NB4 (cell line): Measurements from ENCODE around the gene MED19.
"Not testable (repeated sequence)": the region's sequence is repeated elsewhere in the genome, so short reads cannot be mapped to it uniquely, and the experiment has no call there.

Experiments
- DNase-seq: peaks from one replicate; pipeline ENCODE4 v3.0.0; 2010; ENCODE audit warnings: low read depth
- H3K4me3 ChIP-seq: one replicate; pipeline ENCODE4 v1.5.1; 2011; ENCODE audit warnings: mild to moderate bottlenecking, low read depth, low read length, moderate library complexity
- MYC ChIP-seq: IDR thresholded peaks from 2 replicates; pipeline ENCODE4 v1.6.1; 2011; ENCODE audit warnings: low read depth, low read length
- POLR2A ChIP-seq: IDR thresholded peaks from 2 replicates; pipeline ENCODE4 v1.6.1; 2011; ENCODE audit warnings: mild to moderate bottlenecking; ENCODE audit not compliant: insufficient read length; ENCODE audit errors: extremely low read depth
- TF ChIP-seq, protein P1 (sequence below): IDR thresholded peaks from 2 replicates; pipeline ENCODE4 v1.6.1; 2011; ENCODE audit warnings: low read depth, low read length
- TF ChIP-seq, protein P2 (sequence below): IDR thresholded peaks from one replicate; pipeline ENCODE4 v1.5.1; 2012; ENCODE audit warnings: low read depth, low read length

MED19 gene

DNA sequence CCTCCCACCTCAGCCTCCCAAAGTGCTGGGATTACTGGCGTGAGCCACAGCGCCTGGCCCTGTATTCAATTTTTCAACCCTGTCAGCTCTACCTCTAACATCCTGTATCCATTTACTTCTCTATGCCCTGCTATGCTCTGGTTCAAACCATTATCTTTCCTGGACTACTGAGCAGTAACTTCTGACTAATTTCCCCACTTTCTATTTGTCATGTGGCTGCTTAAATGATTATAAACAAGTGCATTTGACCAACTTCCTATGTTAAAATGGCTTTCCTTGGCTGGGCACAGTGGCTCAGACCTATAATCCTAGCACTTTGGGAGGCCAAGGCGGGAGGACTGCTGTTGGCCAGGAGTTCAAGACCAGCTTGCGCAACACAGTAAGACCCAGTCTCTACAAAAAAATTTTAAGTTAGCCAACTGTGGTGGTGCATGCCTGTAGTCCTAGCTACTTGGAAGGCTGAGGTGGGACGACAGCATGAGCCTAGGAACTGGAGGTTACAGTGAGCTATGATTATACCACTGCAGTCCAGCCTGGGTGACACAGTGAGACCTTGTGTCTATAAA, 2.1 kb downstream of the MED19 start:
- no peak overlapping the region for H3K4me3 ChIP-seq
- no peak for TF ChIP-seq POLR2A
- TF ChIP-seq MYC, result no peak
- TF ChIP-seq, protein P1, sequence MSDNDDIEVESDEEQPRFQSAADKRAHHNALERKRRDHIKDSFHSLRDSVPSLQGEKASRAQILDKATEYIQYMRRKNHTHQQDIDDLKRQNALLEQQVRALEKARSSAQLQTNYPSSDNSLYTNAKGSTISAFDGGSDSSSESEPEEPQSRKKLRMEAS, result no peak
- TF ChIP-seq, protein P2, sequence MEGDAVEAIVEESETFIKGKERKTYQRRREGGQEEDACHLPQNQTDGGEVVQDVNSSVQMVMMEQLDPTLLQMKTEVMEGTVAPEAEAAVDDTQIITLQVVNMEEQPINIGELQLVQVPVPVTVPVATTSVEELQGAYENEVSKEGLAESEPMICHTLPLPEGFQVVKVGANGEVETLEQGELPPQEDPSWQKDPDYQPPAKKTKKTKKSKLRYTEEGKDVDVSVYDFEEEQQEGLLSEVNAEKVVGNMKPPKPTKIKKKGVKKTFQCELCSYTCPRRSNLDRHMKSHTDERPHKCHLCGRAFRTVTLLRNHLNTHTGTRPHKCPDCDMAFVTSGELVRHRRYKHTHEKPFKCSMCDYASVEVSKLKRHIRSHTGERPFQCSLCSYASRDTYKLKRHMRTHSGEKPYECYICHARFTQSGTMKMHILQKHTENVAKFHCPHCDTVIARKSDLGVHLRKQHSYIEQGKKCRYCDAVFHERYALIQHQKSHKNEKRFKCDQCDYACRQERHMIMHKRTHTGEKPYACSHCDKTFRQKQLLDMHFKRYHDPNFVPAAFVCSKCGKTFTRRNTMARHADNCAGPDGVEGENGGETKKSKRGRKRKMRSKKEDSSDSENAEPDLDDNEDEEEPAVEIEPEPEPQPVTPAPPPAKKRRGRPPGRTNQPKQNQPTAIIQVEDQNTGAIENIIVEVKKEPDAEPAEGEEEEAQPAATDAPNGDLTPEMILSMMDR, result no peak
- DNase-seq, result no peak

DNA sequence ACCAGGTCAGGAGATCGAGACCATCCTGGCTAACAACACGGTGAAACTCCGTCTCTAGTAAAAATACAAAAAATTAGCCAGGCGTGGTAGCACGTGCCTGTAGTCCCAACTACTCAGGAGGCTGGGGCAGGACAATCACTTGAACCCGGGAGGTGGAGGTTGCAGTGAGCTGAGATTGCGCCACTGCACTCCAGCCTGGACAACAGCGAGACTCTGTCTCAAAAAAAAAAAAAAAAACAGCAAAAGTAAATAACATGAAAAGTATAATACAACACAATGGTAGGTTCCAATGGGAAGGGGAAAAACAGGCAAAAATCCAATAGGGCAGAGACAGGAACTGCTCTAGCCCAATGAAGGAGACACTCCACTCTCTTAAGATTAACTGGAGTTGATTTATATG, 6.6 kb downstream of the MED19 start:
- H3K4me3 ChIP-seq, DNase-seq: not testable (repeated sequence)

- no peak for DNase-seq
- TF ChIP-seq MYC (no peak), POLR2A (no peak)
- TF ChIP-seq, protein P2, result no peak
- TF ChIP-seq, protein P1, result no peak
- no peak overlapping the region for H3K4me3 ChIP-seq
Measured at GRCh38 chr11:57704932-57705331, 7.1 kb downstream of the MED19 start.

DNA sequence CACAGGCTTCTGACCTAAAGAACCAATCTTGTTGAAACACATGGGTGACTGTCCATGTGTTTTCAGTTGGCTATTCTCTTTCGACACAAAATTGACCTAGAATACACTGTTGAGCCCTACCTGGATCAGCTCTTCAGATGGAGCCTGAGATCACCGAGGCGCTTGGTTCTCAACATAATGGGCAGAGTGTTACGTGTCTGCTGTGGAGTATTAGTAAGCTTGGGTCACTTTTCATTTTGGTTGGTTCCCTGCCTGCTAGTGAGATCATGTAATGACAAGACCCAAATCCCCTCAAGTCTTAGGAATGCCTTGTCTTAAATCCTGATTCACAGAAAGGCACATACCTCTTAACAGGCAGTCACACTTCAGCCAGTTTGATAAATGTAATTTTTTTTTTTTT, 8.7 kb downstream of the MED19 start:
- no peak for TF ChIP-seq POLR2A
- TF ChIP-seq, protein P2, result no peak
- TF ChIP-seq, protein P1, result no peak
- no peak for TF ChIP-seq MYC
- no peak overlapping the region for H3K4me3 ChIP-seq
- no peak for DNase-seq

DNA sequence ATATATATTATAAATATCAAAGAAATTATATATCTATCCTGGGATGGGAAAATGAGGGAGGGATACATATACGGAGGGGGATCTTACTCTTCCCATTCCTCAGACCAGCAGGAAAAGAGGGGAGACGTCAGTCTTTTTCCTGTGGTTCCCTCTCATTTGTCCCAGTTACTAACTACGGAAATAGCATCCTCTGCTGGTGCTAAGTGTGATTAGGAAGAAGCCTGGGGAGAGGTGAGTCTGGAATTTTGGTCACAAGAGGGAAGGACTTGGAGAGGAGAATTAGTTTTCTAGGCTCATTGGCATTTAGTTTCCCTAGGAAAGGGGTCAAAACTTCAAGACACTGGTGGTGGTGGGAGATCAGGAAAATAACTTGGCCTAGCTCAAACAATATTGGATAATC, 11.6 kb downstream of the MED19 start:
- H3K4me3 ChIP-seq, result no peak overlapping the region
- DNase-seq, result no peak
- no peak for TF ChIP-seq MYC
- TF ChIP-seq, protein P1, result no peak
- no peak for TF ChIP-seq POLR2A
- TF ChIP-seq, protein P2, result no peak

DNA sequence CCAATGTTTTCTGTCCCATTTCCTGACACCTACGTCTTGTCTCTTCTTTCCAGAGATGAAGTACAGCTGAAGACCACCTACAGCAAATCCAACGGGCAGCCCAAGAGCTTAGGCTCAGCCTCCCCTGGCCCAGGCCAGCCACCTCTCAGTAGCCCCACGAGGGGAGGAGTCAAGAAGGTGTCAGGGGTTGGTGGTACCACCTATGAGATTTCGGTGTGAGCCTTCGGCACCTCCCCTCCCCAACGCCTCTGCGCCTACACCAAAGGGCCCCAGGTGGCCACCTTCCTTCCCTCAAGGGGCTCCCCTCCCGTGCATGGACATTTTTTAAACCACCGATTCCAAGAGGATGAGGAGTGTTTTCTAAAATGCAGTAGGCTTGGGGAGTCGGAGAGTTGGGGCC, 12.2 kb downstream of the MED19 start:
- H3K4me3 ChIP-seq, result no peak overlapping the region
- TF ChIP-seq POLR2A (no peak), MYC (no peak)
- TF ChIP-seq, protein P1, result no peak
- TF ChIP-seq, protein P2, result no peak
- no peak for DNase-seq
